Activated T-helper 17 cell treated with anti-CD3 and anti-CD28 coated beads, Interleukin-2, amount 50 U/mL, for 72 hours (primary cell): ENCODE data around the gene MFAP2. TPM values are rescaled to one million over a fixed set of nuclear protein-coding genes. Genes with fewer than 3 reads are reported as not detected.
"Not testable (repeated sequence)": the region's sequence is repeated elsewhere in the genome, so short reads cannot be mapped to it uniquely, and the experiment has no call there.

Source experiments
- ATAC-seq: fragments of 150-1000 bp; cut with Tn5 transposase; replicated peaks from 2 replicates; pipeline ENCODE4 v1.10.0; 2021; ENCODE audit warnings: mild to moderate bottlenecking, moderate library complexity
- H3K27ac Mint-ChIP-seq: one replicate; pipeline ENCODE4 v1.8.0; 2022; ENCODE audit warnings: mixed read lengths
- H3K27me3 Mint-ChIP-seq: one replicate; pipeline ENCODE4 v1.8.0; 2022; ENCODE audit warnings: mixed read lengths
- H3K36me3 Mint-ChIP-seq: one replicate; pipeline ENCODE4 v1.8.0; 2022; ENCODE audit warnings: low read depth, mild to moderate bottlenecking, mixed read lengths
- H3K4me1 Mint-ChIP-seq: one replicate; pipeline ENCODE4 v1.8.0; 2022; ENCODE audit warnings: mixed read lengths
- H3K4me3 Mint-ChIP-seq: one replicate; pipeline ENCODE4 v1.8.0; 2022; ENCODE audit warnings: mild to moderate bottlenecking, mixed read lengths
- H3K9me3 Mint-ChIP-seq: one replicate; pipeline ENCODE4 v1.8.0; 2022; ENCODE audit warnings: mixed read lengths
- total RNA-seq, 2 donors: library from RNA; stranded (reverse); gene quantifications; one replicate each; pipeline ENCODE4 v1.2.3, GENCODE V29; 2022

Gene MFAP2
- total RNA-seq, 2 donors from 2014 or later = not detected

DNA sequence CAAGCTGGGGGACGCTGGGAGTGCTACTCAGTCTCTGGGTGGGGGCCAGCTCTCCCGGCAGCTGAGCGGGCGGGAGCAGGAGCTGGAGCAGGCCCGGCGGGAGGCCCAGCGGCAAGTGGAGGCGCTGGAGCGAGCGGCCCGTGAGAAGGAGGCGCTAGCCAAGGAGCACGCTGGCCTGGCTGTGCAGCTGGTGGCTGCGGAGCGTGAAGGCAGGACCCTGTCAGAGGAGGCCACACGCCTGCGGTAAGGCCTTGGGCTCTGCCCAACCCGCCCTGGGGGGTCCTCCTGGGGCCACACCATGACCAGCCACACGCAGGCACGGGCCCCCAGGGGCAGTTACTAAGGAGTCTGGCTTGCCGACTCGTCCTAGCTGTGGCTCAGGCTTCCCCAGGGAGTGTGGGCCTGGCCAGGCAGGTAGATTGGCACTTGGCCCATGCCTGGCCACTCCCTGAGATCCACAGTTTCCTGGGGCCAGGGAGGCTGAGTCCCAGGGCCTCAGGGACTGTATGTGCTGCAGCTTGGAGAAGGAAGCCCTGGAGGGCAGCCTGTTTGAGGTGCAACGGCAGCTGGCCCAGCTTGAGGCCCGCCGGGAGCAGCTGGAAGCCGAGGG, 32.0 kb downstream of the MFAP2 start:
- H3K4me1 Mint-ChIP-seq, H3K27ac Mint-ChIP-seq, ATAC-seq: not testable (repeated sequence)

DNA sequence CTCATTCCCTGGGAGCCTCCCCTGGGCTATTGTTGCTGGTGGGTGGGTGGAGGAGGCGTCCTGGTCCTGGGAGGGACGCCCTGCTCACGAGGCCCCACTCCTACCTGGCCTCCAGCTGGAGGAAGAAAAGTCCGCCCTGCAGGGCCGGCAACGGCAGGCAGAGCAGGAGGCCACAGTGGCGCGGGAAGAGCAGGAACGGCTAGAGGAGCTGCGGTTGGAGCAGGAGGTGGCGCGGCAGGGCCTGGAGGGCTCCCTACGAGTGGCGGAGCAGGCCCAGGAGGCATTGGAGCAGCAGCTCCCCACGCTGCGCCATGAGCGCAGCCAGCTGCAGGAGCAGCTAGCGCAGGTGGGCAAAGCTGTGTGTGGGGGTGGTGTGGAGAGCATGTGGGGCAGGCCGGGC, 33.8 kb downstream of the MFAP2 start:
- Mint-ChIP-seq H3K27me3 (no peaks in the 10 kb centered on the region), H3K36me3 (peaks cover 32% of the 10 kb centered on the region), H3K4me1 (no peaks in the 10 kb centered on the region), H3K27ac (no peak overlapping the region), H3K9me3 (no peaks in the 10 kb centered on the region), H3K4me3 (no peak overlapping the region)
- ATAC-seq = no peak

More for the DNA sequence above, 32.0 kb downstream of the MFAP2 start:
- not testable (repeated sequence) for H3K9me3 Mint-ChIP-seq, H3K4me3 Mint-ChIP-seq, H3K27me3 Mint-ChIP-seq
- H3K36me3 Mint-ChIP-seq = peaks cover 21% of the 10 kb centered on the region

DNA sequence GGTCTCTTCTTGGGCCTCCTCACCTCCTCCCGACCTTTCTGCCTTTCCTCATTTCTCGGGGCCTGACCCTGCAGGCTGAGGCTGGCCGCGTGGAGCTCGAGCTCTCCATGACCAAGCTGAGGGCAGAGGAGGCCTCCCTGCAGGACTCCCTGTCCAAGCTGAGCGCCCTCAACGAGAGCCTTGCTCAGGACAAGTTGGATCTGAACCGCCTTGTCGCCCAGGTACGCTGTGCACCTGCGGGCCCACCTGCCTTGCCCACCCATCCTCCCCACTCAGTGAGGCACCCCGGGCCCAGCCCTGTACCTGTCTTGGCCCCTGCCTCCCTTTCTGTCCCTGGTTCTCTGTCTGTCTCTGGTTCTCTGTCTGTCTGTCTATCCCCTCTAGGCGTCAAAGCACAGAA, 34.2 kb downstream of the MFAP2 start:
- not testable (repeated sequence) for H3K27ac Mint-ChIP-seq, H3K4me1 Mint-ChIP-seq, H3K27me3 Mint-ChIP-seq, ATAC-seq, H3K4me3 Mint-ChIP-seq, H3K9me3 Mint-ChIP-seq
- peaks cover 33% of the 10 kb centered on the region for H3K36me3 Mint-ChIP-seq

DNA sequence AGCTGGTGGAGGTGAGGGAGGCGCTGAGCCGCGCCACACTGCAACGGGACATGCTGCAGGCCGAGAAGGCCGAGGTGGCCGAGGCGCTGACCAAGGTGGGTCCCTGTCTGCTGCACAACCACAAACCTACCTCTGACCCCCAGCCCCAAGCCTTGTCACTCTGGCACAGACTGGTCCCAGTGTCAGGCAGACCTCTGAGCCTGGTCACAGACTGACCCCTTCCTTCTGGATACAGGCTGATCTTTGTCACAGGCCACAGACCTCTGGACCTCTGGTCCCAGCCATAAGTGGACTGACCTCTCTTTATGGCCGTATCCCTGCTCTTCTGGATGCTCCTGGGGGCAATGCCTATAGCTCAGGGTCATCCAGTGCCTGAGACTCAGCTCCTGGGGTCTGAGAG, 34.9 kb downstream of the MFAP2 start:
- peak; percentile 9 for ATAC-seq
- not testable (repeated sequence) for H3K4me3 Mint-ChIP-seq, H3K27me3 Mint-ChIP-seq, H3K9me3 Mint-ChIP-seq, H3K4me1 Mint-ChIP-seq, H3K27ac Mint-ChIP-seq
- H3K36me3 Mint-ChIP-seq = peaks cover 40% of the 10 kb centered on the region

DNA sequence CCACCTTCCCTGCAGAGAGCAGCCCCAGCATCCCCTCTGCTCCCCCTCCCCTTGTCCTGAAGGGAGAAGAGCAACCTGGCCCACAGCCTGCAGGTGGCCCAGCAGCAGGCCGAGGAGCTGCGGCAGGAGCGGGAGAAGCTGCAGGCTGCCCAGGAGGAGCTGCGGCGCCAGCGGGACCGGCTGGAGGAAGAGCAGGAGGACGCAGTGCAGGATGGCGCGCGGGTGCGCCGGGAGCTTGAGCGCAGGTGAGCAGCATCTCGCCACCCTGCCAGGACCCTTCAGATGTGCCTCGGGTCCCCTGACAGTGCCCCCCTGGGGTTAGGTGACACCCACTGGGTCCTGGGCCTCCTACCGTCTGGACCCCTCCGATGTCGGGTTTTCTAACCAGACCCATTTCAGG, 36.4 kb downstream of the MFAP2 start:
- no peaks in the 10 kb centered on the region for H3K4me1 Mint-ChIP-seq
- H3K27me3 Mint-ChIP-seq = no peaks in the 10 kb centered on the region
- no peak for ATAC-seq
- H3K9me3 Mint-ChIP-seq = no peaks in the 10 kb centered on the region
- peaks cover 44% of the 10 kb centered on the region for H3K36me3 Mint-ChIP-seq
- no peak overlapping the region for H3K4me3 Mint-ChIP-seq
- peak overlapping the region; percentile 38 for H3K27ac Mint-ChIP-seq

DNA sequence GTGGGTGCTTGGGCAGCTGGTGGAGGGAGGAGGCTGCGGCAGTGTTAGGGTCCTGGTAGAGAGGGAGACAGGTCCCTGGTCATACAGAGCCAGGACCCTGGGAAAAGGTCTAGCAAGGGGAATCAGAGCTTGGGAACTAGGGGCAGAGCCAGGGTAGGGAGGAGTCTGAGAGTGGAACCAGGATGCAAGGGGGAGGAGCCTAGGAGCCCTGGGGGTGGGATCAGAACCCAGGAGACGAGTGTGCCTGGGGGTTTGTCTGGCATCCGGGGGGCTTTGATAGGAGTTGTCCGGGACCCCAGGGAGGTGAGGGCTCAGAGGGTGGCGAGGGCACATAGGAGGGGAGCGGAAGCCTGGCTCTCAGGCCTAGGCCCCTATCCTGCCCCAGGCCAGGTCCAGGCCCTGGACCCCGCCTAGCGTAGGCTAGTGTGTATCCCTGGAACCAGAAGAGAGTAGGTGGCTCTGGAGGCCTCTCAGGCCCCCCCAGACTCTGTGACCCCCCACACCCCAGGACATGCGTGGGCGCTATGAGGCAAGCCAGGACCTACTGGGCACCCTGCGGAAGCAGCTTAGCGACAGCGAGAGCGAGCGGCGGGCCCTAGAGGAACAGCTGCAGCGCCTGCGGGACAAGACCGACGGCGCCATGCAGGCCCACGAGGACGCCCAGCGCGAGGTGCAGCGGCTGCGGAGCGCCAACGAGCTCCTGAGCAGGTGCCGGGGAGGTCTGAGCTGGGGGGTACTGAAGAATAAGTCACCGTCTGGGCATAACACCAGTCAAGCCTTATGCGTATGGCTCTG, 40.8 kb downstream of the MFAP2 start:
- H3K27me3 Mint-ChIP-seq, H3K9me3 Mint-ChIP-seq, ATAC-seq, H3K4me1 Mint-ChIP-seq, H3K4me3 Mint-ChIP-seq, H3K27ac Mint-ChIP-seq: not testable (repeated sequence)
- peaks cover 49% of the 10 kb centered on the region for H3K36me3 Mint-ChIP-seq

DNA sequence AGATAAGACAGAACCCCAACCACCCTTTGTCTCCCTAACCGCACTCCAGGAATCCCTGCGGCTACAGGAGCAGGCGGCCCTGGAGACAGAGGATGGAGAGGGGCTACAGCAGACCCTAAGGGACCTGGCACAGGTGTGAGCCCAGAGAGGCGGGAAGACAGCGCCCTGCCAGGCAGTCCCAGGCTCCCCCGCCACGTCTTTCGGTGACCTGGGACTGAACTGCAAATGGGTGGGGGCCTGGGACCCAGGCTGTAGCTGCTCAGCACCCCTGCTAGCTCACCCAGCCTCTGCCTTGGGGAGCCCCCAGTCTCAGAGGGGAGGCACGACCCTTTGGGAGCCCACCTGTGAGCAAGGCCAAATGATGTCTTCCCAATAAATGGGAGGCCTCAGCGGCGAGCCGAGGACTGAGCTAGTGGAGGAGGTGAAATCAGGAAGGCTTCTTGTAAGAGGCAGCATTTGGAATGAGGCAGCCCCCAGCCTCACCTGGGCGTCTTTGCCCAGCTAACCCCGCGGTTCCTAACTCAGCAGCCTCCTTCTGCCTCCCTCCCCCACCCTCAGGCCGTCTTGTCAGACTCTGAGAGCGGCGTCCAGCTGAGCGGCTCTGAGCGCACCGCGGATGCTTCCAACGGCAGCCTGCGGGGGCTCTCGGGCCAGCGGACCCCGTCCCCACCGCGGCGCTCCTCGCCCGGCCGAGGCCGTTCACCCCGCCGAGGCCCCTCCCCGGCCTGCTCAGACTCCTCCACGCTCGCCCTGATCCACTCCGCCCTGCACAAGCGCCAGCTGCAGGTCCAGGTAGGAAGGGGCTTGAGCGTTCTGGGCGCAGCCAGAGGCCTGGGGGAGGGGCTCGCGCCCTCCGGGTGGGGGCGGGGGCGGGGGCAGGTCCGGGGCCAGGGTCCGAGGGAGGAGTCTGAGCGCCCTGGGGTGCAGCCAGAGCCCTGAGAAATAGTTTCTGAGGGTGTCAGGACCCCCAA, 41.8 kb downstream of the MFAP2 start:
- Mint-ChIP-seq H3K36me3 (peaks cover 54% of the 10 kb centered on the region), H3K4me3 (no peak overlapping the region), H3K27me3 (no peaks in the 10 kb centered on the region), H3K9me3 (no peaks in the 10 kb centered on the region), H3K4me1 (no peaks in the 10 kb centered on the region), H3K27ac (peak overlapping the region; percentile 28)
- ATAC-seq = no peak

DNA sequence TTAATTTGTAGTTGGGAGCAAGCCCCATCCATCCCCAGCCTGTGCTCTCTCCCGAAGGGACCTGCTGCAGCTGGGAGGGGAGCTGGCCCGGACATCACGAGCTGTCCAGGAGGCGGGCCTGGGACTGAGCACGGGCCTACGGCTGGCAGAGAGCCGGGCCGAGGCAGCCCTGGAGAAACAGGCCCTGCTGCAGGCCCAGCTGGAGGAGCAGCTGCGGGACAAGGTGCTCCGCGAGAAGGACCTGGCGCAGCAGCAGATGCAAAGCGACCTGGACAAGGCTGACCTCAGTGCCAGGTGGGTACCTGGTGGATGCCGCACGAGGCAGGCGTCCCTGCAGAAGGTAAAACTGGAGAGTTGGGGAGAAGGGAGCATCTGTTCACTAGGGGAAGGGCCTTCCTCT, 43.8 kb downstream of the MFAP2 start:
- H3K27ac Mint-ChIP-seq, H3K27me3 Mint-ChIP-seq, ATAC-seq, H3K4me1 Mint-ChIP-seq, H3K9me3 Mint-ChIP-seq, H3K4me3 Mint-ChIP-seq: not testable (repeated sequence)
- H3K36me3 Mint-ChIP-seq = peaks cover 56% of the 10 kb centered on the region

DNA sequence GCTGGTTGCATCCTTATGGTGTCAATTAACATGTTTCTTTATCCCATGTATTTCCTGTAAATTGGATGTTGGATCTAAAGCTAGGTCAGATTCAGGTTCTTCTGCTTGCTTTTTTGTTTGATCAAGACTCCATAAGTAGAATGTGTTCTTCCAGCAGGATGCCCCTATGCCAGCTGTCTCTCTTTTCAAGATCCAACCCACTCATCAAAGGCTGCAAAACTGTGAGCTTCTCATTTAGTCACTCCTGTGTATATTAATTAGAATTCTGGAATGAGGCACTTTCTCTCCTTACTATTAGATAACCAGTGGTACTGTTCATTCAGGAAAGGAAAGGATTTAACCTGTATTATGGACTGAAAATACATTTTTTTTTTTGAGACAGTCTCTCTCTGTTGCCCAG, 46.5 kb downstream of the MFAP2 start:
- H3K4me1 Mint-ChIP-seq, H3K27me3 Mint-ChIP-seq, H3K9me3 Mint-ChIP-seq, ATAC-seq, H3K27ac Mint-ChIP-seq, H3K4me3 Mint-ChIP-seq: not testable (repeated sequence)
- H3K36me3 Mint-ChIP-seq = peaks cover 56% of the 10 kb centered on the region

DNA sequence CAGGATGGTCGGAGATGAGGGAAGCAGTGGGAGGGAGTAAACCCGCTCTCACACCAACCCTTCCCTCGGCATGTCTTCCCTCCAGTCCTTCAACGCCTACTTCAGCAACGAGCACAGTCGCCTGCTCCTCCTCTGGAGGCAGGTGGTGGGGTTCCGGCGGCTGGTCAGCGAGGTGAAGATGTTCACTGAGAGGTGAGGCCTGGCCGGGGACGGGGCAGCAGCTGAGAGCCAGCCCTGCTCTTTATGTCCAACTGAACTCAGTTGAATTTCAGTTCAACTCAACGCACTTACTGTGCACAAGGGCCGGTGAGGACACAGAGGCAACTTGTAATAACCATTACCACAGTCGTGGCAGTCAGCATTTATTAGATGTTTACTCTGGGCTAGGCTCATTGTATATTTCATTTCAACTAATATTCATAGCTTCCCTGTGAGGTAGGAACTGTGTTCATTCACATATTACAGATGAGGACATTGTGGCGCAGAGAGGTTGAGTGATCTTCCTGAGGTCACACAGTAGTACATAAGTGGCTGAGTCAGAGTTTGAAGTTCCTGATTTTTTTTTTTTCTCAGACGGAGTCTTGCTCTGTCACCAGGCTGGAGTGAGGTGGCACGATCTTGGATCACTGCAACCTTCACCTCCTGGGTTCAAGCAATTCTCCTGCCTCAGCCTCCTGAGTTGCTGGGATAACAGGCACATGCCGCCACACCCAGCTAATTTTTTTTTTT, 49.0 kb downstream of the MFAP2 start:
- ATAC-seq, H3K27ac Mint-ChIP-seq, H3K9me3 Mint-ChIP-seq, H3K27me3 Mint-ChIP-seq, H3K4me3 Mint-ChIP-seq: not testable (repeated sequence)
- H3K4me1 Mint-ChIP-seq = peaks cover 16% of the 10 kb centered on the region
- H3K36me3 Mint-ChIP-seq = peaks cover 50% of the 10 kb centered on the region

DNA sequence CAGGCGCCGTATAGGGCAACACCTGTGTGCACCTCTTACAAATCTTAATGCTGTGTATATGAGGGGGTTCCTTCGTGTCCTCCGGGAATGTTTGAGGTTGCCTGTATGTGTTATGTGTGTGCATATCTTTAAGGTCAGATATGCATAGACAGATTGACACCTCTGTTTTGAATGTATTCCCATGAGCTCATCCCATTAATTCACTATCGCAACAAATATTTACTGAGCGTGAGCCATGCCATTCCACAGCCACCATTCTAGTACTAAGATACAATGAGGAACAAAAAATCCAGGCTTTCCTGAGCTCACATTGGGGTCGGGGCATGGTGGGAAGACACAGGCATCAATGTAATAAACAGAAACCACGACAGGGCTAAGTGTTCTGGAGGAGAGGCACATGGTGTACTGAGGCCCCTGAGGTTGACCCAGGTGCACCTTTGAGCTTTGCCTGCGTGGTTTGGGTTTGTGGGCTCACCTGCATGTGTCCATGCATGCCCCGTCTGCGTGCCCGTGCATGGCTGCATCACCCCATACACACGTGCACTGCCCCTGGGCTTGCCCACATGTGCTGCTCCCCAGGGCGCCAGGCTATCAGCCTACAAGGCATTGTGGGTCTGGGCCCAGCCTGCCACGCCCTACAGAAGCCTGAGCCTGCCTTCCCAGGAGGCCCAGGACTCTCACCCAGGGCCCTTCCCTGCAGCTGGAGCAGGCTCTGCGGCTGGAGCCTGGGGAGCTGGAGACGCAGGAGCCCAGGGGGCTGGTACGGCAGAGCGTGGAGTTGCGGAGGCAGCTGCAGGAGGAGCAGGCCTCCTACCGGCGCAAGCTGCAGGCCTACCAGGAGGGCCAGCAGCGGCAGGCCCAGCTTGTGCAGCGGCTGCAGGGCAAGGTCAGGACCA, 51.0 kb downstream of the MFAP2 start:
- peaks cover 16% of the 10 kb centered on the region for H3K4me1 Mint-ChIP-seq
- not testable (repeated sequence) for H3K9me3 Mint-ChIP-seq, H3K27me3 Mint-ChIP-seq, H3K27ac Mint-ChIP-seq, H3K4me3 Mint-ChIP-seq
- H3K36me3 Mint-ChIP-seq = peaks cover 35% of the 10 kb centered on the region
- ATAC-seq = peak; percentile 7

DNA sequence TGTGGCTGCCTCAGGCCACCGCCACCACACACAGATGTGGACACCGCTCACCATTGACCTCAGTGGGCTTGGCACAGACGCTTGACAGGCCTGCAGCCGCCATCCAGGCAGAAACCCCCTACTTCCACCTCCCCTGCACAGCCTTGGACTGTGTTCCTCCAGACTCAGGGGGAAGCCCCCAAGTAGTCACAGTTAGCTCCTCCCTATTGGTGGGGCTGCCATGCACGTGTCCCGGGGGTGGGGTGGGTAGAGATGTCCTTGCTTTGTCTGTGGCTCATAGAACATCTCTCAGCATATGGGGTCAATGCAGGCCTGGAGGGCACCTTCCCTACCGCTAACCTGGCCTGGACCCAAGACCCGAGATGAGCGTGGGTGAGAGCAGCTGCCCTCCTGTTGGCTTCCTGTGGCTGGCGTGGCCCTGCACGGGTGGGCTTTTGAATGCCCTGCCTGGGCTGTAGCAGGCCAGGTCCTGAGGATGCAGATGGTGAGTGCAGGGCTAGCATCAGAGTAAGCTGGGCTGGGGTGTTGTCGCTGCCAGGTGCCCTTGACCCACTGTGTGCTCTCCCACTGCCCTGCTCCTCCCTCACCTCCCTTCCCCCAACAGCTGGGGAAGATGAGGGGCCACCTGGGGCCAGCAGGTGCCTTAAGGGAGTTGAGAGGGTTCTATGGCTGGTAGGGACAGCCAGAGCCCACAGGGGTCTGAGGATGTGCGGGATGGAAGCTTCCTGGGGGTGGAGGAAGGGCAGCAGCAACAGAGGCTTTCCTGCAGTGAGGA, 52.5 kb downstream of the MFAP2 start:
- H3K27me3 Mint-ChIP-seq = no peaks in the 10 kb centered on the region
- H3K4me1 Mint-ChIP-seq = peaks cover 16% of the 10 kb centered on the region
- no peak overlapping the region for H3K4me3 Mint-ChIP-seq
- no peaks in the 10 kb centered on the region for H3K9me3 Mint-ChIP-seq
- peaks cover 23% of the 10 kb centered on the region for H3K36me3 Mint-ChIP-seq
- no peak for ATAC-seq
- no peak overlapping the region for H3K27ac Mint-ChIP-seq

DNA sequence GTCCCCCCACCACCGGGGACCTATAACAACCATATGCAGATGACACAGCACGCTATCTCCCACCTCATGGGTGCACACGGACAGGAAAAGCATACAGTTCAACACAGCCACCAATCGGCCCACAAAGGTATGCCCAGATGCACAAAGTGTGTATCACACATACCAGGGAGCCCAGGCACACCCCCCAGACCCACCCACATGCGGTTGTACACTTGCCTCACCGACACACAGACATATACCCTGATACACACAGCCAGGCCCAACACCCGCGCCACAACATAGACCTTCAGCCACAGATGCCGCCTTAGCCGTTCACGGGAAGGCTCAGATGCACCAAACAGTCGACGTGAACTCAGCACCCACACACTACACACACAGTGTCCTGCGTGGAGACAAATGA, 53.2 kb downstream of the MFAP2 start:
- Mint-ChIP-seq H3K27ac (no peak overlapping the region), H3K9me3 (no peaks in the 10 kb centered on the region), H3K4me3 (no peak overlapping the region), H3K27me3 (no peaks in the 10 kb centered on the region), H3K36me3 (peaks cover 16% of the 10 kb centered on the region), H3K4me1 (peaks cover 16% of the 10 kb centered on the region)
- ATAC-seq = no peak
